NCI-H2107 (cell line): ENCODE measurements around the gene MB21D2.

Source experiments
- DNase-seq: peaks from one replicate; lab custom pipeline; 2025; lab: John Stamatoyannopoulos, UW

Gene MB21D2

GRCh38 chr3:192890347-192891335 is 27.0 kb downstream of the MB21D2 start:
- DNase-seq, result no peak

GRCh38 chr3:192889679-192890078 is 28.0 kb downstream of the MB21D2 start:
- DNase-seq, result no peak

GRCh38 chr3:192888190-192888589 is 29.5 kb downstream of the MB21D2 start:
- no peak for DNase-seq

- no peak for DNase-seq
These were observed 30.0 kb downstream of the MB21D2 start for GRCh38 chr3:192887701-192888100.

- no peak for DNase-seq
These were observed 30.6 kb downstream of the MB21D2 start for GRCh38 chr3:192887047-192887446.

- DNase-seq, result no peak
These were observed 32.6 kb downstream of the MB21D2 start for GRCh38 chr3:192884777-192885773.

- no peak for DNase-seq
These were observed 34.1 kb downstream of the MB21D2 start for GRCh38 chr3:192883512-192883911.

GRCh38 chr3:192881159-192881786 is 36.4 kb downstream of the MB21D2 start:
- DNase-seq, result no peak

GRCh38 chr3:192880313-192880712 is 37.3 kb downstream of the MB21D2 start:
- DNase-seq, result no peak

- no peak for DNase-seq
These were observed 38.2 kb downstream of the MB21D2 start for GRCh38 chr3:192879346-192880031.

- DNase-seq, result no peak
These were observed 41.6 kb downstream of the MB21D2 start for GRCh38 chr3:192875971-192876565.

- DNase-seq, result no peak
These were observed 46.8 kb downstream of the MB21D2 start for GRCh38 chr3:192870822-192871221.

- DNase-seq, result no peak
These were observed 48.3 kb downstream of the MB21D2 start for GRCh38 chr3:192869131-192870031.

GRCh38 chr3:192867645-192868044 is 50.0 kb downstream of the MB21D2 start:
- DNase-seq, result no peak

- DNase-seq, result no peak
These were observed 50.9 kb downstream of the MB21D2 start for GRCh38 chr3:192866804-192867203.

- DNase-seq, result no peak
These were observed 52.7 kb downstream of the MB21D2 start for GRCh38 chr3:192864941-192865340.

- no peak for DNase-seq
These were observed 54.6 kb downstream of the MB21D2 start for GRCh38 chr3:192863091-192863420.

GRCh38 chr3:192862408-192863090 is 55.1 kb downstream of the MB21D2 start:
- DNase-seq, result no peak

GRCh38 chr3:192861972-192862371 is 55.7 kb downstream of the MB21D2 start:
- DNase-seq, result no peak
